Ovary (tissue), 3 donors: ENCODE results near the gene RASSF9.

ENCODE experiments used
- EP300 ChIP-seq: sonication (generic); formaldehyde crosslinking; IDR thresholded peaks from one replicate; pipeline ENCODE4 v1.6.1; 2017; ENCODE audit warnings: antibody characterized with exemption
- POLR2A ChIP-seq: fragments of 450-650 bp; IDR thresholded peaks from one replicate; pipeline ENCODE4 v1.6.1; 2017; ENCODE audit warnings: antibody characterized with exemption, mild to moderate bottlenecking, moderate library complexity
- TF ChIP-seq, protein P1 (sequence below), 3 donors: fragments of 450-650 bp in 2 of 3; fragments of 200-600 bp in 1 of 3; IDR thresholded peaks; one replicate each; pipeline versions ENCODE4 v1.5.1 to v1.8.0; 2016 to 2022; ENCODE audit warnings: antibody characterized with exemption in 3 of 3, mild to moderate bottlenecking in 1 of 3
- donor health status: DM: no; HTN: no; CAD: no.

- TF ChIP-seq POLR2A (no peak), EP300 (no peak)
- TF ChIP-seq, protein P1, sequence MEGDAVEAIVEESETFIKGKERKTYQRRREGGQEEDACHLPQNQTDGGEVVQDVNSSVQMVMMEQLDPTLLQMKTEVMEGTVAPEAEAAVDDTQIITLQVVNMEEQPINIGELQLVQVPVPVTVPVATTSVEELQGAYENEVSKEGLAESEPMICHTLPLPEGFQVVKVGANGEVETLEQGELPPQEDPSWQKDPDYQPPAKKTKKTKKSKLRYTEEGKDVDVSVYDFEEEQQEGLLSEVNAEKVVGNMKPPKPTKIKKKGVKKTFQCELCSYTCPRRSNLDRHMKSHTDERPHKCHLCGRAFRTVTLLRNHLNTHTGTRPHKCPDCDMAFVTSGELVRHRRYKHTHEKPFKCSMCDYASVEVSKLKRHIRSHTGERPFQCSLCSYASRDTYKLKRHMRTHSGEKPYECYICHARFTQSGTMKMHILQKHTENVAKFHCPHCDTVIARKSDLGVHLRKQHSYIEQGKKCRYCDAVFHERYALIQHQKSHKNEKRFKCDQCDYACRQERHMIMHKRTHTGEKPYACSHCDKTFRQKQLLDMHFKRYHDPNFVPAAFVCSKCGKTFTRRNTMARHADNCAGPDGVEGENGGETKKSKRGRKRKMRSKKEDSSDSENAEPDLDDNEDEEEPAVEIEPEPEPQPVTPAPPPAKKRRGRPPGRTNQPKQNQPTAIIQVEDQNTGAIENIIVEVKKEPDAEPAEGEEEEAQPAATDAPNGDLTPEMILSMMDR (IDR thresholded peaks at IDR 0.05): no peak
Measured at GRCh38 chr12:85856966-85857365, 20.8 kb upstream of the RASSF9 start.
